UCSD-AML1 (cell line): Measurements from ENCODE around the gene DLX4.

ENCODE experiments used
- DNase-seq: peaks from one replicate; lab custom pipeline; 2025; ENCODE audit not compliant: unreplicated experiment; lab: John Stamatoyannopoulos, UW

Gene DLX4

DNA sequence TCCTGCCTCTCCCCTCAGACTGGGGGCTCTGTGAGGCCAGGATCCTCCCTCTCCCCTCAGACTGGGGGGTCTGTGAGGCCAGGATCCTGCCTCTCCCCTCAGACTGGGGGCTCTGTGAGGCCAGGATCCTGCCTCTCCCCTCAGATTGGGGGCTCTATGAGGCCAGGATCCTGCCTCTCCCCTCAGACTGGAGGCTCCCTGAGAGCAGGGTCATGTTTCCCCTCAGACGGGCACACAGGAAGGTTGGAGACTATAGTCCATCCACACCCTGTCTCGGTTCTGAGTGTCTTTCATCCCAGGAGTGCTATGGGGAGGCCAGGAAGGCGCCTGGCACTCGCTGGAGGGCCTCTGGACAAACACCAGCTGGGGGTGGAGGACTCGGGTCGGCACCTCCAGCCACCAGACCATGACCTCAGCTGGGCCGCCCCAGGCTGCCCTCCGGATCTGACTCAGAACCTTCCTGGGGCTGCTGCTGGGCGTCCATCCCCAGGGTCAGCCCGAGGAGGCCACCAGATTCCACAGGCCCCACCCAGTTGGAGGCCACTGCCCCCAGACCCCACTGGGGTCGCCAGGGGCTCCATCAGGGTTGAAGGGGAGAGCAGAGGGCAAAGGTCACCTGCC lies 21.9 kb upstream of the DLX4 start:
- no peak for DNase-seq

DNA sequence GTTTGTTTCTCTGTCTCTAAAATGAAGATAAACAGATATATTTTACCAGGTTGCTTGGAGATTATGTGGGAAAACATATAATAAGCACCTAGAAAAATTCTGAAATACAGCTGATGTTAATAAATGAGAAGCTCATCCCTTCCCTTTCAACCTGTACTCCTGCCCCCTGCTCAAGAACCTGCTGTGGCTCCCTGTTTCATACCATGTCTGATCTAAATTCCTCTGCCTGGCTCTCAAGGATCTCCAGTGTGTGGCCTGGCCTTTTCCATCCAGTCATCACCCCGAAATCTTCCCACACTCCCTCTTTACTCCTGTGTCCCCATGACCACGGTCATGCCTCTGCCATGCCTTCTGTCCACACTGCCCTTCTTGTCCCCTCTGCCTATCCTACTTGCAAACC lies 19.4 kb upstream of the DLX4 start:
- DNase-seq: no peak

DNA sequence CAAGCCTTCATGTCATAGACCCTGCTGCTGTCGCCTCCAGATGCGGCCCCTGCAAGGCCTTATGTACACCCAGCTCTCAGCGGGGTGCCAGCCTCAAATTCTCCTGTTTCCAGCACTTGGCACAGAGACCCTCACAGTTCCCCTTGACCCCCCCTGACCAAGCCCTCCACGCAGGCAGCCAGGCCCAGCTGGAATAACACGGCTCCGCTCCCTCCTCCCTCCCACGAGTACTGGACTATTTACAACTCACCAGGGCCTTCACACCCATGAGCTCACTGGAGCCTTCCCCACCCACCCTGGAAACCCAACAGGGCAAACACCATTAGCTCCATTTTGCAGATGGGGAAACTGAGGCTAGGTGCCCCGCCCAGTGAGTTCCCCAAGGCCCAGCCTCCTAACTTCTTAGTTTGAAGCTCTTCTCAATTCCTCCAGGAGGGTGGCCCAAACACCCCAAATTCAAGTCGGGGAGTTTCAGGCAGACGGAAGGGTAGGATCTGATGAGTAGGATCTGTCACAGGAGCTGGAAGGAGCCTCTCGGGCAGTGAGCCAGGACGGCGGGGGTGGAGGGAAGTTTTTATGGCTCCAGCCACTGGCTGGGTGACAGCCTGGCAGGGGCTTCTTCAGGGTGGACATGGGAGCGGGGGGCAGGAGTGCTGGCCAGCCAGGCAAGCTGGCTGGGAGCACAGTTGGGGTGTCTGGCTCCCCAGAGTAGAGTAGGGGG lies 17.5 kb upstream of the DLX4 start:
- no peak for DNase-seq

DNA sequence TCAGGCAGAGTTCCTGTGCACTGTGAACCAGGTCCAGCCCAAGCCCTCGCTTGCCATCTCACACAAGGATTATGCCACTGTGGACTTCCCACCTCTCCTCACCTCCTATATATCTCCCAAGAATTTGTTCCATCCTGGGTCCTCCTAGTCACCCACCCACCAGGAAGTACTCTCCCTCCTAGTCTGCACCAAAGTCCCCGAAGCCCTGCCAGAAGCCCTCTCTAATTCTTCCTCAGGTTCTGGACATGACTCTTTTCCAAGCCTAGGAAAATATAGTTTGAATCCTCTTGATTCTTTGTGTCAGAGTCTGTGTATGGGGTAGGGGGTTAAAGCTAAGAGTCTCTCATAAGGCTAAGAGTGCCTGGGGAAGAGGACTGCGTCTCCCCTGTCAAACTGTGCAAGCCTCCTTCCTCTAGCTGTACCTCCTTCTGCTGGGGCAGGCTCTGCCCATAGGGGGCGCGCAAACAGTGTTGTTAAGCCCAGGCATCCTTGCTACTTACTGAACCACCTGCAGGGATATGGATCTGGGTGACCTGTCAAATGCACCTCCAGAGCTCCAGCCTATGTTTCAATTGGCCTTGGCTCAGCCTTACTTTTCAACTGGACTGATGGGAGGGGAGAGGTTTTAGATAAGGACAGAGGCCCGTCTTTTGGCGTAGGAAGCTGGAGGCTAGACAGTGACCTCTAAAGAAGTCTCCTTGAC lies 16.6 kb upstream of the DLX4 start:
- peak; percentile 82 for DNase-seq

DNA sequence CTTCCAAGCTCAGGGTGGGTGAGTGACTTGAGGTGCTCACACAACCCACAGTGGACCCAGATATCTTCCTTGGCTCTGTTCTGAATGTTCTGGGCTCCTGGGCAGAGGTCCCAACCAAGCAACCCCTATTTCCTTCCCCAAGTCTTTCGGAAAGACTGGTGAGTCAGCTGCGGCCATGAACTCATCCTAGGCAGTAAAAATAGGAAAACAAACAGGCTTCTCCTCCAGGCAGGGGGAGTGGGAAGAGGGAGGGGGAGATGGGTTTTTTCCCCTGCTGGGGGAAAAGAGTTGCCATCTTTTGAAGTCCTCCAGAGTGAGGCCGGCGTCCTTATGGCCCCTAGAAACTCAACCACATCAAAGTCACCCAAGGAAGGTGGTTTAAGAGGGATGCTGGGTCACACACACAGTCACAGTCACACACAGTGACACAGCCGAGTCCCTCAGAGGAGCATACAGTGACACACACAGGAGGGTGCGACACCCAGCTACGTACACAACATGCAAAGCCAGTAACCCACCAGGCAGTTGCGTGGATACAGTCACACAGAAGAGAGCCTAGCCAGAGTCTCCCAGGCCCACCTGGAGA lies 16.0 kb upstream of the DLX4 start:
- peak; percentile 48 for DNase-seq

DNA sequence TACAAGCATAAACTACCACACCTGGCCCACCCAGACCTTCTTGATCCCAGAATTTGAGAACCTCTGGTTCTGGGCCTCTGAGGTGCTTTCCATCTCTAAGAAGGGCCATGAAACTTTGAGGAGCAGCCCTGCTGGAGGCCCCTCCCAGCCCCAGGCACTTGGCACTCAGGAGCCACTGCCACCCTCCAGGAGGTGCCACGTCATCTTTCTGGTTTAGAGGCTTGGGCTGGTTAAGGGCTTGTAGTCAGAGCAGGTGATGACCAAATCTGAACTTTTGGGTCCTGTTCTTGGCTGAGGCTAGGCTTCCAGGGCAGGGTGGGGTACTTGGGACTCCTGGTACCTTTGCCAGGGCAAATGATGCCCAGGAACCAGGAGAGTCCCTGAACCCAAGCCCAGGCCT lies 13.8 kb upstream of the DLX4 start:
- DNase-seq: no peak

DNA sequence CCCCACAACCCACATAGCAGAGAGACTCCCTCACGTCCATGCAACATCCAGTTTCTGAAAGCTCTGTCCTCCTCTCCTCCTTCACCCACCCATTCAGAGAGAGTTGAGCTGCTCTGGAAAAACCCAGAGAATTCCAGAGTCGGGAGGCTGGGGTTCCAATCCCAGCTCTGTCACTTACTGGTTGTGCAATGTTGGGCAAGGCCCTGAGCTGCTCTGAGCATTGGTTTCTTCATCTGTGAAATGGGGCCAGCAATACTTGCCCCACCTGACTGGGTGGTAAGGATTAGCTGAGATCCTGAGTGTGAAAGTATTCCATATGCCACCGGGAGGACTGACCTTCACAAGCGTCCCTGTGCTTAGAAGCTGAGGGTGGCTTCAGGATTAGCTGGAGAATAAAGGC lies 12.2 kb upstream of the DLX4 start:
- DNase-seq: no peak

DNA sequence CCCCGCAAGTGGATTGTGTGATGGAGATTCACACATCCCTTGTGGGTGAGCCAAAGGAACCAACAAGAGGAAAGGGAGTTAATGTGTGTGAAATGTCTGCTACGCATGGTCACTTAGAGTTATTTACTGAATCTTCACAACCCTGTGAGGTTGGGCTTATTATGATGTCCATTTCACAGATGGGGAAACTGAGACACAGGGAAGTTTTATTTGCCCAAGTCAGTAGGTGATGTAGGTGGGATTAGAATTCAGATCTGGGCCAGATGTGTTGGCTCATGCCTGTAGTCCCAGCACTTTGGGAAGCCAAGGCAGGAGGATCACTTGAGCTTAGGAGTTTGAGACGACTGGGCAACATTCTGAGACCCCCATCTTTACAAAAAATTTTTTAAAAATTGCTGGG lies 11.6 kb upstream of the DLX4 start:
- DNase-seq: no peak

DNA sequence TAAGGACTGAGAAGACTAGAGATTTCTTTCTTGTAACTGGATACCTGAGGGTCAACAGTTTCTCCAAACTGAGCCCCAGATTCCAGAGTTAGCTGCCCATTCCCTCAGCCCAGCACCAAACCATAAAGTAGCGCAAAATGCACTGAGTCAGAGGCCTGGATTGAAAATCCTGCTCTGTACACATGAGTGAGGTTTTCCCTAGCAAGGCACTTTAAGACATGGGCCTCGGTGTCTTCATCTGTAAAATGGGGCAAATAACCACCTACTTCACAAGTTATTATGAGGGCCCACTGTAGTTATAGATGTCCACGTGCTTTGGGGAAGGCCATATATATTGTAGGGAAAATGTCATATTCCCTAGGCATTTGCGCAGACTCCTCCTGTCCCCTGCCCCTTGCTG lies 10.3 kb upstream of the DLX4 start:
- DNase-seq: no peak

DNA sequence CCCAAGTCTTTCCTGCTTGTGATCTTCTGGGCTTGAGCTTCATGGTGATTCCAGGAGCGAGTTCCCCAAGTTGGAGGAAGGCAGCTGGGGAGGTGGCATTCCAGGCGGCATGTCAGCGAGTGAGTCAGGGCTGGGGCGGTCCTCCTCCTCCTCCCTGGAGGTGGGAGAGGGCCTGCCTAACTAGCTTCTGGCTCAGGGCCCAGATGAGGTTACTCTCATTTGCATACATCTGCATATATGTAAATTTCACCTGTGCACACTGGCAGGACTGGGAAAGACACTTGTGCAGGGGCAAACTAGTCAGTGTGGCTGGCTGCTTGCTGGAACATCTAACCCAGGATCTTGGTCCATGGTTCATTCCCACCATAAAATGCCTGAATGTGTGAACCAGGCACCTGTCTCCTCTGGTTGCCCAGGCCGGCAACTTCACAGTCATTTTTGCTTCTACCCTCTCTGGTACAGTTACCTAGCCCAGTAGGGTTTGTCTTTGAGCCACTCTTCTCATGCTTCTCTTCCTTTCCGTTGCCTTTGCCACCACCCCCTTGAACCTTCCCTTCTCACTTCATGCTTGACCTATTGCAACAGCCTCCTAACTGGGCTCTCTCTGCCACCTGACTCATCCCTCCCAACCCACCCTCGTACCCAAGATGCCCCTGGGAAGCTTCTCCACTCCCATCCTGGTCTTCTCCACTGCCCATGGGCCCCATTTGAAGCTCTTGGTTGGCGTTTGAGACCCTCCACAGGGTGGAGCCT lies 9.6 kb upstream of the DLX4 start:
- no peak for DNase-seq

DNA sequence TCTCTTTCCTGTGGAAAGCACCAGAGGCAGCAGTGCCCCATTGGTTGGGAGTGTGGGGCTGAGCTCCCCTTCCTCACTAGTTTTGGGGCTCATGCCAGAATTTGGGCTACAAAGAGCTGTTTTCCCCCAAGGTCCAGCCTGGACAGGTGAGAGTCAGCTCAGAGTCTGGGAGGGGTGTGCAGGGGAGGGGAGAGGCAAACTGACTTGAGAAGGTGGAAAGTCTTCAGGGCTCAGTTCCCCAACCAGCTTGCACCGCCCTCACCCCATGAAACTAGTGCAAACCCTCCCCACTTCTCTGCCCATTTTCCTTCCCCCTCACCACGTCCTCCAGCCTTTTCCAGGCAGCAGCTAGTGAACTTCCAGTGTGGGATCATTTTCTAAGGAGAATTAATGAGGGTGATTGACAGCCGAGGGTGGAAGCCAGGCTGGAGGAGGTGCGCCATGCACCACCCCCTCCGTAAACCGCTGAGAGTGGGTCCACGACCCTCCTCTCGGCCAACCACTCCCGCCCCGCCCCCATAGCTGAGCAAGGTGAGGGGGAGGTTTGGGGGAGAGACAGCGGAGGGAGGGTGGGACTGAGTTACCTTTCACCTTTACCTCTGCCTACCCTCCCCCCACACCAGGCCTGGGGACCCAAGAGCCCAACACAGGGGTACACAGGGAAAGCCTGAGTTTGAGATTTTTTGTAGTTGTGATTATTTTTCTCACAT lies 6.2 kb upstream of the DLX4 start:
- DNase-seq: no peak

DNA sequence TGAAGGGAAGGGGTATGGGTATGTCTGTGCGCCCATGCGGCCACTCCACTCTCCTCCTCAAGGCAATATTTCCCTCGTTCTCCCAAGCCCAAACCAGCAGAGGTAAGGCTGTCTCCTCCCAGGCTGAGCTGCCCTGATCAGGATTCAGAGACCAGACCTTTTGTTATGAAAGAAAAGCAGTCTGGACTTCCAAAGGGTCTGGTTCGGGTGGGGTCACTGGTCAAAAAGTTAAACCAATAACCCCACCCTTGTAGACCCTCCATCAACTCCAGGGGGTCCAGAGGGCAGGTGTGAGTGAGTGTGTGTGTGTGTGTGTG lies 5.7 kb upstream of the DLX4 start:
- DNase-seq: no peak

DNA sequence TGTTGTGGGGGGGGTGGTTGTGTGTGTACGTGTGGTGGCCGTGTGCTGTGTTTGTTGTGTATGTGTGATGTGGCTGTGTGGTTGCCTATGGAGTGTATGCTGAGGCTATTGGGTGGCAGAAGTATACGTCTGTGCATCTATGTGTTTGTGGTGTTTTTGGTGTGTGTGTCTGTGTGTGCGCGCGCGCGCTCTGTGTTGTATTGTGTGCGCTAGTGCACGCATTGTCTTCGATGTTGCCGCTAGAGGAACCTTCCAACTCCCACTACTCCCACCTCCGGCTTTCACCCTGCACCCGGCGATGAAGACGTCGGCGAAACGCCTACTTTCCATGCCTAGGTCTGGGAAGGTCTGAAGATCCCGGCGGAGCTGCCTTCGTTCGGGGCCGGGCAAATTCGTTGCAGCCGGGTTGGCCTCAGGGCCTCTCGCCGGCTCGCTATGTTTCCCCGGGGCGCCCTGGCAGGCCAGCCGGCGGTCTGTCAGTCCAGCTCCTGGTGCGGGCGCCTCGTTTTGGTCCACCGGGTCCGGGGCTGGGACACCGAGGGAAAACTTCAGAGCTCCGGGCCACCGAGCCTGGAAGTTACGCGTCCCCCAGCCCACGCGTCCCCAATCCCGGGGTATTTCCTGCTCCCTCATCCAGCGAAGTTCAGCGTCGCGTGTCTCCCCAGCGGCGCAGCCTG lies 5.2 kb upstream of the DLX4 start:
- no peak for DNase-seq

DNA sequence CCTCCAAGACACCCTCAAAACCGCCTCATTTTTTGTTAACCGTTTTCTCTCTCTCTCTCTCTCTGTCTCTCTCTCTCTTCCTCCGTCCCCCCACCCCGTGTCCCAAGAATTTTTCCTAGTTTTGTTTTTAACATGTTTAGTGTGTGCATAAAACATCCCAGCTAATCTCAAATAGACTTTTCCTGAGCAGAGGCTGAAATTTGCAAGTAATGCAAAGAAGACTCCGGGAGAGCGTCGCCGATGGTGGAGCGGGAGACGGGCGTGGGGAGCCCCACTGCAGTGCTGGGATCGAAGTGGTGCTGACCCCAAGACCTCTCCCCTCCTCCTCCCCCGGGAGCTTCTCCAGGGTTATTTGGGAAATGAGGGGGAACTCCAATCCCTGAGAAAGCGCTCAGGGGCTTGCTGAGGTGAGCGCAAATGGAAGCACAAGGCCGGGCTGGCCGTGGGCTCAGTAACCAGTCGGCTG lies 4.7 kb upstream of the DLX4 start:
- no peak for DNase-seq

DNA sequence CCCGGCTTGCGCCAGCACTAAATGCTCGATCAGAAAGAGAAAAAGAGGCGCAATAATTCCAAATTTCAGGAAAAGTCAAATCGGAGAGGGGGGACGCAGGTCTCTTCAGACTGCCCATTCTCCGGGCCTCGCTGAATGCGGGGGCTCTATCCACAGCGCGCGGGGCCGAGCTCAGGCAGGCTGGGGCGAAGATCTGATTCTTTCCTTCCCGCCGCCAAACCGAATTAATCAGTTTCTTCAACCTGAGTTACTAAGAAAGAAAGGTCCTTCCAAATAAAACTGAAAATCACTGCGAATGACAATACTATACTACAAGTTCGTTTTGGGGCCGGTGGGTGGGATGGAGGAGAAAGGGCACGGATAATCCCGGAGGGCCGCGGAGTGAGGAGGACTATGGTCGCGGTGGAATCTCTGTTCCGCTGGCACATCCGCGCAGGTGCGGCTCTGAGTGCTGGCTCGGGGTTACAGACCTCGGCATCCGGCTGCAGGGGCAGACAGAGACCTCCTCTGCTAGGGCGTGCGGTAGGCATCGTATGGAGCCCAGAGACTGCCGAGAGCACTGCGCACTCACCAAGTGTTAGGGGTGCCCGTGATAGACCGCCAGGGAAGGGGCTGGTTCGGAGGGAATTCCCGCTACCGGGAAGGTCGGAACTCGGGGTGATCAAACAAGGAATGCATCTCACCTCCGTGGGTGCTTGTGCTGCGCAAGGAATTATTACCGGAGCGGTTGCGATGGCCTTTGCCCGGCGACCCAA lies 4.0 kb upstream of the DLX4 start:
- DNase-seq: no peak

DNA sequence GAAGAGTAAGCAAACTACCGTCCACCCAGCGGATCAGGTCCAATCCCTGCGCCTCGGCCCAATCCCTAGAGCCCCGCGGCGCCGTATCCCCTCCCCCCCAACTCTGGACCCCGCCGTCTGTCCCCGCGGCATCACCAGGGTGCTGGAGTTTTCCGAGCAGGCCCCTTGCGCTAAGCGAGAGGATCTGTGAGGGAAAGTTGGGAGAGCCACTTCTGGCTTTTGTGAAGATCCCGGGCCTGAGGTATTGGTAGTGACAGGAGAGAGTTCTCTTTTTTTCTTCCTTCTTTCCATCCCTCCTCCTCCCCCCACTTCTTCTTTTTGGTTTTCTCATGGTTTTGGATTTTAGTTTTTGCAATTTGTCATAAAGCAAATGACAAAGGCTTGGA lies 3.5 kb upstream of the DLX4 start:
- DNase-seq: no peak

DNA sequence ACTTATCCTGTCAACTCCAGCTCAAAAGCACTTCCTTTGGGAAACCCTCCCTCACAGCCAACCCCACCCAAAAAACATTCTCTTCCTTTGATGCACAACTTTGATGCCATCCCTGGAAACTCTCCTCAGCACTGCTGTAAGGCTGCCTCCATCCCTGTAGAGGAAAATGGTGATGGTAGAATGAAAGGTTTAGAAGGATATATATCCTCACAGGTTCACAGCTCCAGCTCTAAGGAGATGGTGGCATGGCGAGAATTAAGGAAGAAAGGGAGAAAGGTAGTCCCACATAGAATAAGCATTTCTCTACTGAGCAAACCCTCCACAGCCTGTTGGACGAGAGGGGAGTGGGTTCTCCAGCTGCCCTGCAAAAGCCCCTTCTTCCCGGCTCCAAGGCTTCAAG lies 2.2 kb upstream of the DLX4 start:
- no peak for DNase-seq

DNA sequence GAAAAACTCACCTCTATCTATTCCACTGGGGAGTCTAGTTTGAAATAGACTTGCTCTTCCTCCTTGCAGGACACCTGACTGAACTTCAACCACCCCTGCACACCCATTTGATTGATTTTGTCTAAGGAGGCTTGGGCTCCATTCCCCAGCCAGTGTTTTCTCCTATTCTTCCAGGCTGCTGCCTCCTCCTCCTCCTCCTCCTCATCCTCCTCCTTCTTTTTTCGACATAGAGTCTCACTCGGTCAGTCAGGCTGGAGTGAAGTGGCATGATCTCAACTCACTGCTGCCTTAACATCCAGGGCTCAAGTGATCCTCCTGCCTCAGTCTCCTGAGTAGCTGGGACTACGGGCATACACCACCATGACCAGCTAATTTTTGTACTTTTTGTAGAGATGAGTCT lies 1.8 kb upstream of the DLX4 start:
- DNase-seq: no peak

DNA sequence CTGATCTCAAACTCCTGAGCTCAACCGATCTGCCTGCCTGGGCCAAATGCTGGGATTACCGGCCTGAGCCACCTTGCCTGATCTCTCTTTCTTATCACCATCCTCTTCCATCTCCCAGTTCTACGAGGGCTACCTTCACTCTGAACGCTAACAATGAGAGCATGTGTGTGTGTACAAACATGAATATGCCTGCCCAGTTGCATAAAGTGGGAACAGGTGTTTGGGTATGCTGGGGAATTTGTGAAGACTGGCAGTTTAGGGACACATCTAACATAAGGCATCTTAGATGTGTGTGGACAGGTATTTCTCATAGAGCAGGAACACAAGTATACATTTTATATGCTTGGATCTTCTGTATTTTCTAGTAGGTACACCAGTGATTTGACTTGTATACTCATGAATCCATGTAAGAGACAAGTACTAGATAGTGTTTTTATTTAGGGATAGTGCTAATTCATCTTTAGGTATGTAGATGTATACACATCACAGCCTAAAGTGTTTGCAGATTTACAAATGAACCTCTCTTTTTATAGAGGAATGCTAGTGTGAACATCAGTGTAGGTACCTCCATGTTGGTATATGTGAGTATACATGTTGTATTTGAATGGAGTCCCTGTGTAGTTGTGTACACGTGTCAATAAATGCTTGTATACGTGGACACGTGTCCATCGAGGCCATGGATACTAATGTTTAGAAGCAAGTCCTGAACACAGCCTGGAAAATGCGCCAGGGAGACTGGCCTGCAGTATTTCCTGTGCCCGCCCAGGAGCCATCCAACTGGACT lies 1.2 kb upstream of the DLX4 start:
- no peak for DNase-seq
